ENCODE data around the gene SRRM5.
"Not testable (repeated sequence)": the region's sequence is repeated elsewhere in the genome, so short reads cannot be mapped to it uniquely, and the experiment has no call there.

The SRRM5 gene

DNA sequence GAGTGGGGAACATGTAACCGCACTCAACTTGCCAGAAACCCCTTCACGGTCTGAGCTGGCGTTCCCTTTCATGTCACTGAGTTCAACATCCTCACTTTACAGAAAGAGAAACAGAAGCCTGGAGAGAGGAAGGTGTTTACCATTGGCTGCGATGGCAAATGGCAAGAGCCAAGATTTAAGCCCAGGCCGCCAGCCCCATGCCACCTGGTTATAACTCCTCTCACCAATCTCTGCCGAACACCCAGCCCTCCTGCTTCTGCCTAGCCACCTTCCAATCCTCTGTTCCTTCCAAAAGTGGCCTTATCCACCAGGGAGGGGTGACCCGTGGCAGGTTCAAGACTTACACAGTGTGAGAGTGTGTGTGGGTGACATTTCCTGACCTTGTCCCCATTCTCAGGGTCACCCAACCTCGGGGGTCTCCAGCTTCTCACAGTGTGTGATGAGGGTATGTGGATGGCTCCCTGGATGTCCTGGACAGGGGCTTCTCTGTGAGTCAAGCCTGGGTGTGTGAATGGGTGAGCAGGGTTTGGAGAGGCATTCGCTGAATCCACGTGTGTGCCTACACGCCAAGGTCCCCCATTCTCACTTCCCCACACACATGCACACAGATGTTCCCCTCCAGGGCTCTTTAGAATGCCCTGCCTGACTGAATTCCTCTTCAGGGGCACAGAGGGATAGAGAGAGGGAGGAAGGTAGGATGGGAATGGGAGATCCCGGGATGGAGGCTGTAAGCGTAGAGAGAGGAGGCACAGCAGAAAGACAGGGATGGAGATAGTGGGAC is 26.5 kb downstream of the SRRM5 start:
- DNase-seq (ENCODE audit: low read depth in 2 of 2) = no peak

DNA sequence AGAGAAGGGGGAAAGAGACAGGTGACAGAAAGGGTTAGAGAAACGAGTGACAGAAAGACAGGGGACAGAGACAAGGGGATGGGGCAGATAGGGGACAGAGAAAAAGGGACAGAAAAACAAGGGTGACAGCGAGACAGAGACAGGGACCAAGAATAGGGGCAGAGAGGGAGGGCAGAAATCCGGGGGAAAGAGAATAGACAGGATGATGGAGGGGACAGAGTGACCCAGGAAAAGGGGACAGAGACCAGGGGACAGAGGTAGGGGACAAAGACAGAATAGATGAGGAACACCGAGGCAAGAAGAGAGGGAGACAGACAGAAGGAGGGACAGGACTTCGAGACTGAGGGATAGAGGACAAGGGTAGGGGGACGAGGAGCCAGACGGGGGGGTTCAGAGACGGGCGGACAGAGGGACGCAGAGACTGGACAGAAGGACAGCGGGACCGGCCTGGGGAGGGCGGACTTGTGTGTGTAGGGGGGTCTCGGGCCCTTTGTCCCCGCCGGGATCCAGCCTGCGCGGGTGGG is 27.2 kb downstream of the SRRM5 start:
- no peak for DNase-seq (ENCODE audit: low read depth in 2 of 2)

DNA sequence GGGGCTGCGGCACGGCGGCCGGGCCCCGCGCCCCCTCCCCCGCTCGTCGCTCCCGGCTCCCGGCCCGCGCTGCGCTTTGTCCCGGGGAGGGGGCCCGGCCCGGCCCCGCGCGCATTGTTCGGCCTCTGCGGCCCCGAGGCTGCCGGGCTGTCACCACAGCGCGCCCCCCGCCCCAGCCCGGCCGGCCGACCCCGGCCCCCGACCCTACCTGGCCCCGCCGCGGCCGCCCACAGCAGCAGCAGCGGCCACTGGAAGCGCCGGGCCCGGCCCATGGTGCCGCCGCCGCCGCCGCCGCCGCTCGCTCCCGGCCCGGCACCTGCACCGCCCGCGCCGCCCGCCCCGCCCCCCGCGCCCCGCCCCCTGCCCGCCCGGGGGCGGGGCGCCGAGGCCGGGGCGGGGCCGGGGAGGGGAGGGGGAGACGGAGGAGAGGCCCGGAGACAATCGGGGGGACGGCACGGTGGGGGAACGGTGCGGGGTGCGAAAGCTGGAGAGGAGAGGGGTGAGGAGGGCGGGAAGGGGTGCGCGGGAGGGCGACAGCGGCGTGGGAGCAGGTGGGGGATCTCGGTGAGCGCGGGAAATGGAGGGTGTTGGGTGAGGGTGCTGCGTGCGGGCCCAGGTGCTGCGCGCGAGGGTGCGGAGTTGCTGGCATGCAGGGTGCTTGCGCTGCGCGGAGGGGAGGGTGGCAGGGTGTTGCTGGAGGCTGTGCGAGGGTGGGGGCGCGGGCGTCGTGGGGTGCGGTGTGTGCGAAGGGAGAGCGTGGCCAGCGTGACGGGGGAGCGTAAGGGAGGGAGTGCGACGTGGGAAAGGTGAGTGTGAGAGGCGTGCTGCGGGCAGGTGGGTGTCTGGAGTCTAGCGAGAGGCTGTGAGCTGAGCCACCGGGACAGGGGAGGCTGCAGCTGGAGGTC is 27.9 kb downstream of the SRRM5 start, which contains the start of gene CADM4:
CADM4 (minus strand) TSS at position 332 of the 905 bp plus-strand sequence; CDS start at position 272, 60 bp downstream.
- DNase-seq (ENCODE audit: low read depth in 2 of 2) = peak; percentile 50

DNA sequence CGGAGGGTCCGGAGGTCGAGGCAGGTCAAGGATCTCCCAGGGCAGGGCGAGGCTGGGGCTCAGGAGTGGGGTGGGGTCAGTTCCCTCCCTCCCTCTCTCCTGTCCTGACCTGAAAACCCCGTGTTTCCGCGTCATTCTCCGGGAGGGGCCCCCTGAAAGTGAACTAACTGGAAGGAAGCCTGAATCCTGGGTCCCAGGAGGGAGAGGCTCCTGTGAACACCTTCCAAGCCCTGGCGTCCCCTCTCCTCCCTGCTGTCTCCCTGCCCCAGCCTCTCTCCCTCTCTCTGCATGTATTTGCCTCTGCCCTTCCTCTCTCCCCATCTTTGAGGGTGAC is 28.5 kb downstream of the SRRM5 start:
- DNase-seq (ENCODE audit: low read depth in 2 of 2) = no peak

DNA sequence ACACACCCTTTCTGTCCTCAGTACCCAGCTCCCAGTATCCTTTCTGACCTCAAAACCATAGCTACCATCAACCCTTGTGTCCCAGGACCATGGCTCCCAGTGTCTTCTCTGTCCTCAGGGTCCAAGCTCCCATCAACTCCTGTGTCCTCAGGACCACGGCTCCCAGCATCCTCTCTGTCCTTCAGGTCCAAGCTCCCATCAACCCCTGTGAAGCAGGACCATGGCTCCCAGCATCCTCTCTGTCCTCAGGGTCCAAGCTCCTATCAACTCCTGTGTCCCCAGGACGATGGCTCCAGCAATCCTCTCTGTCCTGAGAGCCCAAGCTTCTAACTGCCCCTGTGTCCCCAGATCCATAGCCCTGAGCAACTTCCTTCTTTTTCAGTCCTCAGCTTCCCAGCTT is 29.4 kb downstream of the SRRM5 start:
- DNase-seq (ENCODE audit: low read depth in 2 of 2) = no peak

DNA sequence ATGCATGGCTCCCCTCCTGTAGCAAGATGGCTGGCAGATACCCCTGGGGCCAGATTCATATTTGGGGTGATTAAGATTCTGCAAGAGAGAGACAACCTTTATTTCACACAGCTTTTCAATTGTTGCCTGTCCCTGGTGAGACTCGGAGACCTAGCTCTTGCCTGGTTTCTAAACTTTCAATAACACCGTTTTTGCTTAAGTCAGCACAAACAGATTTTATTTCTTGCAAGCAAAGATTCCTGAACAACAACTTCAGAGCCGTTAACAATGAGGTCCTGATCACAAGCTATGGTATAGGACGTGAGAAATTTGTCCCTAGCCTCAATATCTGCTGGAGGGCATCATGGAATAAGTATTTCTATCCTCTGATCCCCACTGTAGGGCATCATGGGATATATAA is 30.6 kb downstream of the SRRM5 start:
- DNase-seq (ENCODE audit: low read depth in 2 of 2) = no peak

DNA sequence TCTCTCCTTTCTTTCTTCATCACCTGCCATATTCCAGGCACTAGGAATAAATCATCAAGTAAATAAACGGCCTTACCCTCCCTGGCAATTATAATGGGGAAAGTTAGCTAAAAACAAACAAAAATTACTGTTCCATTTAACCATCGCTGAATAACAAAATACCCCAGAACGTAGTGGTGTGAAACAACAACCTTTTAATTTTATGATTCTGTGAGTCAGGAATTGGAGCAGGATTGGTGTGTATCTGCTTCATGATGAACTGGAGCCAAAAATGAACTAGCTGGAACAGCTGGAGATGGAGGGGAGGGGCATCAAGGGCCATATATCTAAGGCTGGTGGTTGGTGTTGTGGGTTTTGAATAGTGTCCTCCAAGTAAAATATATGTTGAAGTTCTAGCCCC is 31.4 kb downstream of the SRRM5 start:
- no peak for DNase-seq (ENCODE audit: low read depth in 2 of 2)

DNA sequence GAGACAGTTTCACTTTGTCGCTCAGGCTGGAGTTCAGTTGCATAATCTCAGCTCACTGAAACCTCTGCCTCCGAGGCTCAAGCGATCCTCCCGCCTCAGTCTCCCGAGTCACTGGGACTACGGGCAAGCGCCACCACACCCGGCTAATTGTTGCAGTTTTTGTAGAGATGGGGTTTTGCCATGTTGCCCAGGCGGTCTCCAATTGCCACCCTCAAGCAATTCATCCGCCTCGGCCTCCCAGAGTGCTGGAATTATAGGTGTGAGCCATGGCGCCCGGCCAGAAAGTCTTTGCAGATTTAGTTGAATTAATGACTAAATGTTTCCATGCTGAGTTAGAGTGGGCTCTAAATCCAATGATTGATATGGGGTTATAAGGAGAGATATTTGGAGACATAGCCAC is 32.3 kb downstream of the SRRM5 start:
- no peak for DNase-seq (ENCODE audit: low read depth in 2 of 2)

DNA sequence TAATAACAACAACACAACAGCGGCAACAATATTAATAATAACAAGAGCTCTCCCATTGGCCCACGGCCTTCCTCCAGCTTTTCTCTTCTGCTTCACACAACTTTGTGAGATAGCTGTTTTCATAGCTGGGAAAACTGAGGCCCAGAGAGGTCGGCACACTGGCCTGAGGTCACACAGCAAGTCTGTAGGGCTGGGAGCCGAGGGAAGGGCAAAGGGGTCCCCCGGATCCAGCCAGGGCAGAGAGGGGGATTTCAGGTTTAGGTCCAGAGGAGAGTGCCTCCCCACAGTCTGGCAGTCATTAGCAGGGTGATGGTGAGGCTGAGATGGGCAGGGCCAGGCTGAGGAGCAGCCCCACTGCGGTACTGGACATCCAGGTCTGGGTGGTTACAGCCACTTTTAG is 36.7 kb downstream of the SRRM5 start:
- DNase-seq (ENCODE audit: low read depth in 2 of 2) = no peak

DNA sequence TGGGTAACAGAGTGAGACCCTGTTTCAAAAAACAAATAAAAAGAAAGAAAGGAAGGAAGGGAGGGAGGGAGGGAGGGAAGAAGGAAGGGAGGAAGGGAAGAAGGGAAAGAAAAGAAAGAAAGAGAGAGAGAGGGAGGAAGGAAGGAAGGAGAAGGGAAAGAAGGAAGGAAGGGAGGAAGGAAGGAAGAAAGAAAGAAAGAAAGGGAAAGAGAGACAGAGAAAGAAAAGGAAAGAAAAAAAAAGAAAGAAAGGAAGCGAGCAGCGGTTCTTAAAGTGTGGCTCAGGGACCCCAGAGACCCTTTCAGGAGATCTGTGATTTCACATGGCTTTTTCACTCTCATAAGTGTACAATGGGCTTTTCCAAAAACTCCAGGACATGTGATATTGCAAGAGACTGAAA is 37.6 kb downstream of the SRRM5 start:
- DNase-seq (ENCODE audit: low read depth in 2 of 2) = no peak

DNA sequence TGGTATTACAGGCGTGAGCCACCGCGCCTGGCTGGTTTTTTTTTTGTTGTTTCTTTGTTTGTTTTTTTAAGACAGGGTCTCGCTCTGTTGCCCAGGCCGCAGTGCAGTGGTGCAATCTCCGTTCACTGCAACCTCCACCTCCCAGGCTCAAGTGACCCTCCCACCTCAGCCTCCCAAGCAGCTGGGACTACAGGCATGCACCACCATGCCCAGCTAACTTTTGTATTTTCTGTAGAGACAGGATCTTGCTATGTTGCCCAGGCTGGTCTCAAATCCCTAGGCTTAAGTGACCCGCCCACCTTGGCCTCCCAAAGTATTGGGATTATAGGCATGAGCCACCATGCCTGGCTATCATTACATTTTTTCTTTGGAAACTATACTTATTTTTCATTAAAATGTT is 38.4 kb downstream of the SRRM5 start:
- DNase-seq (ENCODE audit: low read depth in 2 of 2) = not testable (repeated sequence)

DNA sequence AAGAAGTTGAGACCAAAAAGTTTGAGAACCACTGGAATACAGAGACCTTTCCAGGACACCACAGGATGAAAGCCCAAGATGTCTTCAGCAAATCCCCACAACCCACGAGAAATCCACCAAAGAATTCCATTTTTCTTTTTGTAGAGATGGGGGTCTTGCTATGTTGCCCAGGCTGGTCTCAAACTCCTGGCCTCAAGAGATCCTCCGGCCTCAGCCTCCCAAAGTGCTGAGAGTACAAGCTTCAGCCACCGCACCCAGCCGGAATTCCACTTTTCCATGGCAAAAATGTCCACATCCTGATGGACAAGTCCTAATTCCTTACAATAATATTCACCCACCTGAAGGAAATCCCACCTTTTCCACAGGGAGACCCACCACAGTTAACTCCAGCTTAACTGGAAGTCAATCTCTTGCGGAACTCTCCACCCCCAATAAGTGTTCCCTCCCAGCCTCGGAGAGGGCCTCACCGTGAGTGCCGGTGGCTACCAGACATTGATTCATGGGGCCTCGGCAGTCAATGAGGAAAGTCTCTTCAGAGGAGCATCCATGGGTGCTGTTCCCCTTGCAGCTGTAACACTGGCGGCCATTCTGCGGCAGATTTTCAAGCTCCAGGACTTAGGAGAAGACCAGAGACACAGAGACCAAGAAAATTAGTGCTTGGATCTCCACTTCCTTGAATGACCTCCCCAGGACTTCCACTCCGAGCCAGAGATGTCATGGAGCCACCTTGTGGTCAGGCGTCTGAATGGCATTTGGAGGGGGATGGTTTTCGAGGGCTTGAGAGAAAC is 40.1 kb downstream of the SRRM5 start:
- DNase-seq (ENCODE audit: low read depth in 2 of 2) = peak in 1 of 2 donors; percentile 15

DNA sequence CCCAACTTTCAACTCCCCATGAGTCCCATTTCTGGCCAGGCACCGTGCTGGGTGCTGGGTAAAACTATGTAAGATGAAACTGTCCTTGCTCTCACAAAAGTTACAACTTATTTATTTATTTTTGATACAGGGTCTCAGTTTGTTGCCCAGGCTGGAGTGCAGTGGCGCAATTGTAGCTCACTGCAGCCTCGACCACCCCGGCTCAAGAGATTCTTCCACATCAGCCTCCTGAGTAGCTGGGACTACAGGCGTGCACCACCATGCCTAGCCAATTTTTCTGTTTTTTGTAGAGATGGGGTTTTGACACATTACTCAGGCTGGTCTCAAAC is 40.6 kb downstream of the SRRM5 start:
- DNase-seq (ENCODE audit: low read depth in 2 of 2) = no peak

DNA sequence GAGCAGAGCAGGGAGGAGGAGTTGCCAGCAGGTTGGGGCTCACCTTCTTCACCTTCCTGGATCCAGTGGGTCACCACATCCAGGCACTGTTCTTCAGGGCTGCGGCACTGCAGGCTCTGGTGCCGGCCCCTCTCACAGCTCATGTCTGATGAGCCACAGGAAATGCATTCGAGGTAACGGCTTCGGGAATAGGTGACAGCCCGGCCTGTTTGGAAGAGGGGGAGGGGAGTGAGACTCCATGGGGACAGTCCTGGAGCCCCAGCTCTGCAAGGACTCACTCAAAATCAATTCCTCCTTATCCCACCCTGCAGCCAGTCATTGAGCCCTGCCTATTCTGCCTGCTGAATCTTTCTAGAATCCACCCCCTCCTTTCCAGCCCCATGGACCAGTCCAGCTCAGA is 44.5 kb downstream of the SRRM5 start:
- no peak for DNase-seq (ENCODE audit: low read depth in 2 of 2)

DNA sequence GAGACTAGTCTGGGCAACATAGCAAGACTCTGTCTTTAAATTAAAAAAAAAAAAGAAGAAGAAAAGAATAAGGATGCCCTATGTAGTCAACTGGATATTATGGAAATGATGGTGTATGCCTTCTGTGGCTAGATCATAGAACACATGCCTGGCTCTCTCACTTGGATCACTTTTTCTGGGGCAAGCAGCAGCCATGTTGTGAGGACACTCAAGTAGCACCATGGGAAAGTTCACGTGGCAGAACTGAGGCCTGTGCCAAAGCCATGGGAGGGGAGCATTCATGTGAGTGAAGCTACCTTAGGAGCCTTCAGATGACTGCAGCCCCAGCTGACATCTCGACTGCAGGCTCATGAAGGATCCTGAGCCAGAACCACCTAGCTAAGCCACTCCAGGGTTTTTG is 46.1 kb downstream of the SRRM5 start:
- no peak for DNase-seq (ENCODE audit: low read depth in 2 of 2)

DNA sequence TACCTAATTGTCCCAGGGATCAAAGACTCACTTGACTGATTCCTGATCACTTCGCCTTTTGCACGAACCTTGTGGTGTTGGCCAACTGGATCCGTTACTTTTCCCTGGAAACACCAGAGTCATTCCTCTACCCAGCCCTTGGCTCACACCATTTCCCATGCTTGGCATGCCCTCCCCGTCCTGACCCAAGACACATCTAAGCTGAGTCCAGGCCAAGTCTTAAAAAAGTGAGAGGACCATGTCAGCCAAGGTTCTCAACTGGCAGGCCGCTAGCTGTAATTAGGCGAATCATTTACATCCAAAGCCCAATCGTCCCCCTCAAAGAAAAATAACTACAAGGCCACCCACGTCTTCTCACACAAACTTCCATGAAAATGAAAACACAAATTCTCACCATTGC is 46.6 kb downstream of the SRRM5 start:
- DNase-seq (ENCODE audit: low read depth in 2 of 2) = no peak

DNA sequence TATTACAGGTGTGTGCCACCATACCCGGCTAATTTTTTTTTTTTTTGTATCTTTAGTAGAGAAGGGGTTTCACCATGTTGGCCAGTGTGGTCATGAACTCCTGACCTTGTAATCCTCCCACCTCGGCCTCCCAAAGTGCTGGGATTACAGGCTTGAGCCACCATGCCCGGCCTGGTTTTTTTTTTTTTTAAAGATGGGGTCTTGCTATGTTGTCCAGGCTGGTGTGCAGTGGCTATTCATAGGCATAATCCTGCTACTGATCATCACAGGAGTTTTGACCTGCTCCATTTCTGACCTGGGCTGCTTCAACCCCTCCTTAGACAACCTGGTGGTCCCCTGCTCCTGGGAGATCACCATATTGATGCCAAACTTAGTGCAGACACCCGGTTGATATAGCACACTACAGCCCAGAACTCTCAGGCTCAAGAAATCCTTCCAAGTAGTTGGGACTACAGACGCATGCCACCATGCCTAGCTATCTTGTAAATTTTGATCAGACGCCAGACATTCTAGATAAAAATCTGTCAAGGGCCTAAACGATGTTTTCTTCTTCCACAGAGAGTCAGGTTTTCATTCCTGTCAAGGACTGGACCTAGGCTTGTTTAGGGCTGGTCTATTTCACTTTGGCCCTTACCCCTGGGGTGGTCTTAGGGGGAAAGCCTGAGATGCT is 48.5 kb downstream of the SRRM5 start:
- no peak for DNase-seq (ENCODE audit: low read depth in 2 of 2)

DNA sequence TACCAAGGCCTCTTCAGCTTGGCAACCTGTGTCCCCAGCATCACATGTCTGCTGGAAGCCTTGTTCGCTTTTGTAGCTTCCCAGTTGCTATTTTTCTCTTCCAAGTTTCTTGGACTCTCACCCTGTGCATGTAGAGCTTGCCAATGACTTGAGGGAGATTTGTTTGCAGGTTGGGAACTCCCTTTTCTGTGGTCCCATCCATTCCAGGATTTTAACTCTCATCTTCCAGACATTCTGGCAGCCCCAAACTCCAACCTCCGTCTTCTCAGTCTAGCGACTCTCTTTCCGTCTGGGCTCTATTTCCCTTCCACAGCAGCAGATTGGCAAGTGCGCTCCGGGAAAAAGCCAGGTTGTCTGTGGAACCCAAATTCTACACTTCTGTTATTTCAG is 49.1 kb downstream of the SRRM5 start:
- no peak for DNase-seq (ENCODE audit: low read depth in 2 of 2)

DNA sequence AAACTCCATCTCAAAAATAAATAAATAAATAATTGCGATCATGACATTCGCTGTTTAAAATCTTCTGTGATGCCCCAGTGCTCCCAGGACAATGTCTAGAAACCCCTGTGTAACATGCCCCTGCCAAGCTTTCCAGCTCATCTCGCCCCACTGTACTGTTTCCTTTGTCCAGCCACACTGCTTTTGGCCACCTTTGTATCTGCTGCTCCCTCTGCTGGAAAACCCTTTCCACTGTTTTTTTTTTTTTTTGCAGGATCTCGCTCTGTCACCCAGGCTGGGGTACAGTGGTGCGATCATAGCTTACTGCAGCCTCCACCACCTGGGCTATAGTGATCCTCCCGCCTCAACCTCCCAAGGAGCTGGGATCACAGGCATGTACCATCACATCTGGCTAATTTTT is 50.6 kb downstream of the SRRM5 start:
- DNase-seq (ENCODE audit: low read depth in 2 of 2) = no peak

DNA sequence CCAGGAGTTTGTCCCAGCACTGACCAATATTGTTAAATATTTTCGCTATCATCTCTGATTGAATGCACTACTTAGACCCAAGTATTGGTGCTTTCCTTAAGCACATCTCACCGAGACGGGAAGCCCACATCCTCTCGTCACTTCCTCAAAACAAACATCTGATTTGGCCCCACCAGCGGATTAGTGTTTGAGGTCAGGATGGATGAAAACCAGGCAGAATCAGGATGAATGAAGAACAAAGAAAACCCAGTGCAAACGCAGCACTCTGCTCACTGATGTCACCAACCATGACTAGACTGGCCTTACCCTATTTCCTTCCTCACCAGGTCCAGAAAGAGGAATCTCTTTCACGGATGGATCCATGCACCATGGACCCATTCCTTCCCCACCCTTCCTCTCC is 52.1 kb downstream of the SRRM5 start:
- DNase-seq (ENCODE audit: low read depth in 2 of 2) = no peak

Measured in stimulated activated CD4-positive, alpha-beta T cell treated with anti-CD3 and anti-CD28 coated beads, Interleukin-1b, Interleukin-23, amount 100 ng/mL, for 4 hours (primary cell).